HG03095 (cell line): Measurements from ENCODE around the gene CREG1.
A peak's percentile ranks its signal among the peaks of the same experiment; 100 is the strongest.
"Not testable (repeated sequence)": the region's sequence is repeated elsewhere in the genome, so short reads cannot be mapped to it uniquely, and the experiment has no call there.

Source experiments
- ATAC-seq: cut with Tn5 transposase; IDR thresholded peaks from one replicate; pipeline ENCODE4 v1.9.1; 2021; ENCODE audit warnings: moderate library complexity; ENCODE audit not compliant: unreplicated experiment

Gene CREG1

GRCh38 chr1:167564612-167565270 lies 11.2 kb upstream of the CREG1 start:
- ATAC-seq: no peak

DNA sequence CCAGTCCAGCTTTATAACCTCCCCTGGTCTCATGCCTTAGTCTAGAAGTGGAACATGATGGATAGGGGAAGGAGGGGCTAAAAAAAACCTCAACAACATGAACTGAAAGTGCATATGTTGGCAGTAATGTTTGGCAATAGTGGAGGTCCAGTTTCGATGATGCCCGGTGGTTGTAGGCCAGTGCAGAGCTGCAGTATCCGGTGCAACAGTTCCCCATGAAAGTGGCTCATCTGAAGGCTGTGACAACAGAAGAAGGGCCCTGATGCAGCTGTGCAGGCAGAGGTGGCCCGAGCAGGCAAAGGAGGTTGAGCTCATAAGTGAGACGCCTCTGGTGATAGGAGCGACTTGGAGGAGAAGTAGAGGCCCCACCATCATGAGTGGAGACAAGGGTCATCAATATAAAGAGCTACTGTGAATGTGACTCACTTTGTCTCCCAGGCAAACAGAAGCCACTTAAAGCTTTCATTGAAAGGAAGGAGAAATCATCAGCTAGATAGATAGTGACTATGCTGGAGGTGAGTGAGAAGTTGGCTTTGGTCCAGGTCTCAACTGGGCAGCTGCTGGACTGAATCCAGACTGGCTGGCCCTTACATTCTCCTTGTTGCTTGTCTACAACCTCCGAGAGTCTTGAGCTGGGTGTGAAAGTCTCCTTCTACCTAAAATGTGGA lies 10.2 kb upstream of the CREG1 start:
- no peak for ATAC-seq

GRCh38 chr1:167562702-167563101 lies 9.1 kb upstream of the CREG1 start:
- no peak for ATAC-seq

DNA sequence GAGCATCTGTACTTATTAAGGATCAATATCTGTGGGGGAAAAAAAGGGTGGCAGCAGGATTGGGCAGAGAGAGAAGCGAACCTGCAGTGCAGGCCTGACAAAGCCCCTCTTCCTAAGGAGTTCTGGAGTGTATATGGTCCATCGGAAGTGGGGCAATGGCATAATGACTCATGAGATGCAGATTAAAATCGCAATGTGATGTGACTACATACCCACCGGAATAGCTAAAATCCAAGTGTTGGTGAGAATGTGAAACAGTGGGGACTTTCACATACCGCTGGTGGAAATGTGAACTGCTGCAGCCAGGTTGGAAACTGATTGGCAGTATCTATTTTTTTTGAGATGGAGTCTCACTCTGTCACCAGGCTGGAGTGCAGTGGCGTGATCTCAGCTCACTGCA lies 8.2 kb upstream of the CREG1 start:
- ATAC-seq: no peak

DNA sequence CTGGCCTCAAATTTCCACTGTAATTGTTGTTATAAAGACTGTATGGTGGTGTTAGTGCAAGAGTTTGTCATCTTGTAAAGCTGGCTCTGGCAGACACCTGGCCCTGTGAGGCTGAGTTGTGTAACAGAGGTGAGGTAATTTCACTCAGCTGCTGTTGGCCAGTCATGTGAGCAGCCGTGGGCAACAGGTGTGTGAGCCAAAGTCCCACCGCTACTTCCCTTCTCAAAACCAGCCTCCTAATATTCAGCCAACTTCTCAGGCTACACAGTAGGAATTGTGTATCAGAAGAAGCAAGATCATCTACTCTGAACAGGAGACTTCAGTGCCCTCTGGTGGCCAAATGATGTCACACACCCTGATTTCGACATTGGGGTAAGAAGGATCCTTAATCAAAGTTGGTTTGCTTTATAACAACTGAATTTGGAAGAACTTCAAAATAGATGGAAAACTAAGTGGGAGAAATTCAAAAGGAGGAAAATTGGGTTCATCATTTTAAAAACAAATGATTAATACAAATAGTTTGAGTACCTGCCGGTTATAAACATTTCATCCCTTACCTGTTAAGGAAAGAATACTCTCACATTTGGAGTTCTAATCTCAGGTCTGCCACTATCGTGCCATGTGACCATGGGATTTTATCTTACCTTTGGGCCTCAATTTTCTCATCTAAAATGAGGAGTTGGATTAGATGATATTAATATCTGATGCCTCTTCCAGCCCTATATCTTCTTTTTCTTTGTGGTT lies 2.6 kb upstream of the CREG1 start:
- no peak for ATAC-seq

DNA sequence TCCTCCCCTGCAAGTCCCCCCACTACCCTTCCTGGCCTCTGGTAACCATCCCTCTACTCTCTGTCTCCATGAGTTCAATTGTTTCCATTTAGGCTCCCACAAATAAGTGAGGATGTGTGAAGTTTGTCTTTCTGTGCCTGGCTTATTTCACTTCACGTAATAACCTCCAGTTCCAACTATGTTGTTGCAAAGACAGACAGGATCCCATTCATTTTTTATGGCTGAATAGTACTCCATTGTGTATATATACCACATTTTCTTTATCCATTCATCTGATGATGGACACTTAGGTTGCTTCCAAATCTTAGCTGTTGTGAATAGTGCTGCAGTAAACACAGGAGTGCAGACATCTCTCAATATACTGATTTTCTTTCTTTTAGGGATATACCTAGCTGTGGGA lies 1.5 kb upstream of the CREG1 start:
- not testable (repeated sequence) for ATAC-seq

DNA sequence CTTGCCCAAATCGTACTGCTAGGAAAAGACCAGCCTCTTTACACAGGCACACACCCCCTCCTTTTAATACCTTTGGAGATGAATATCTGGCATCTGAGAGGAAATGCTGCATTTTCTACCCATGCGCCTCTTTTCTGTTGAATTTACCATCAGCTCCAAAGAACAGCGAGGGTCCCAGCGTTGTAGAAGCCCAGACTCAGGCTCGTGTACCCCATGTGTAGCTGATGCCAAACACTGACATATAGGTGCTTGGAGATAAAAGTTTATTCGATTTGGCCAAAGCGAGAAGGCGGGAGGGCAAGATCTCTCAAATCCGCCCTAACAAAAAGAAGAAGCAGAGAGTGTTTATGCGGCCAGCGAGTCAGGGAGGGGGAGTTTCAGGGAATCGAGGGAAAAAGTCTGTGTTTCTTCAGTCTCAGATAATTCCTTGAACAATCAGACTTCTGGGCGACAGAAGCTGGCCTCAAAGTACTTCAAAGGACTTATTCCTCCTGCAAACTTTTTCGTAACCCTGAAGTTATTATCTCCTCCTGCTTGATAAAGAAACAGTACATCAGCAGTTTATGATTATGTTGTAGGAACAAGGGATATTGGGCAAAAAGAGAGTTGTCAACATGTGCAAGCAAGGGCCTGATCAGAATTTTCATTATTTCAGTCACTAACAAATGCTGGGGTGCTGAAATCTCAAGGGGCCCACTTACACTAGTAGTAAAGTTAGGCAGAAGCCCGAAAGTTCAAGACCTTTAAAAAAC lies 642 bp upstream of the CREG1 start:
- ATAC-seq: peak; percentile 15

GRCh38 chr1:167551362-167551761 lies 2.2 kb downstream of the CREG1 start:
- no peak for ATAC-seq

DNA sequence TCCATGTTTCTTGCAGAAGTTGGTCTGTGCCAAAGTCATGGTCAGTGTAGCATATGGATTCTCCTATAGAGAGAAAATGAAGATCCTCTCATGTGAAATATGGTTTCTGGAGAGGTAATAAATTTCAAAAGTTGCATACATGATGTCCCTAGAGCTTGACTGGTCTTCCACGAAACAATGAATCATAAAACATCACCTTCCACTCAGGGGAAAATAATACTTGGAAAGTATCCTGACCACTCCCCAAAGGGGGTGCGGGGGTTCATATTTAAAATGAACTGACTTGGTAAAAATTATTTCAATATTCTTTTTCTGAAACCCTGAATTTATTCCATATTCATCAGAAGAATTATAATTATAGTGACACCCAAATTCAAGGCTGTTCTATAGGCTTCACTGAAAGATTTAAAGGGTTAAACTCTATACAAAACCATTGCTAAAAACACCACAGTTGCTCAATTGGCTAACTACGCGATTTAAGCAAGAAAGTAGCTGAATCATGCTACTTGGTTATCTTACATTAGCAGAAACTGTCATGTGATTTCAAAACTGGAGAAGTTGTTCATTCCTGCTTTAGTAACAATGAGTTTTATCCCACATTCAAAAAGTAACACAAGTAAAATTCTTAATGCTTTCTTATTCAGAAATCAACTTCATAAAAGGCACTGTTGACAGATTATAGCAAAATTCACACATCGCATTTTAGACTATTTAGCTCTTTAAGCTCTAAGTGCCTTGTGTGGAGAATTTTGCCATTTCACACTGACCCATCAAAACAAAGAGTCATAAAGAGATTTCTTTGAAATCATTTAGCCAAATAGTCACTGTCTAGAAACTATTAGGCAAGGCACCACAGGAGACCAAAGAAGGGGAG lies 5.3 kb downstream of the CREG1 start:
- no peak for ATAC-seq

DNA sequence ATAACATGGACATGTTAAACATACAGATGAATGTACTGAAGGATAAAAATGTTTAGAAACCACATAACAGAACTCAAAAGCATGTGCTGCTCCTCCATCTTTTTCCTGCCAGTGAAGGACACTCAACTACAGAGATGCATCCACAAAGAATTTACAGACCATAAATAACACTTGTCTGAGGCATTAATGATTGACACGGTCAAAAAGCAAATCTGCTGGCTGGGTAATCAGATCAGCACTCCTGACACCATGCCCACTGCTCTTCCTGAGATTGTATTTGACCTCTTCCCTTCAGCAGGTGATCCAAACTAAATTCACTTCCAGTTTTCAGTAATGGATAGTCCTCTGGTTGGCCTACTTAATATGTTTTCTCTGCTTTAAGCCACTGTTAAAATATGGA lies 6.6 kb downstream of the CREG1 start:
- no peak for ATAC-seq

- ATAC-seq: no peak
These were observed 8.2 kb downstream of the CREG1 start for GRCh38 chr1:167545349-167545748.

- no peak for ATAC-seq
These were observed 9.0 kb downstream of the CREG1 start for GRCh38 chr1:167544447-167545093.

GRCh38 chr1:167543199-167543990 lies 10.2 kb downstream of the CREG1 start:
- ATAC-seq: no peak

DNA sequence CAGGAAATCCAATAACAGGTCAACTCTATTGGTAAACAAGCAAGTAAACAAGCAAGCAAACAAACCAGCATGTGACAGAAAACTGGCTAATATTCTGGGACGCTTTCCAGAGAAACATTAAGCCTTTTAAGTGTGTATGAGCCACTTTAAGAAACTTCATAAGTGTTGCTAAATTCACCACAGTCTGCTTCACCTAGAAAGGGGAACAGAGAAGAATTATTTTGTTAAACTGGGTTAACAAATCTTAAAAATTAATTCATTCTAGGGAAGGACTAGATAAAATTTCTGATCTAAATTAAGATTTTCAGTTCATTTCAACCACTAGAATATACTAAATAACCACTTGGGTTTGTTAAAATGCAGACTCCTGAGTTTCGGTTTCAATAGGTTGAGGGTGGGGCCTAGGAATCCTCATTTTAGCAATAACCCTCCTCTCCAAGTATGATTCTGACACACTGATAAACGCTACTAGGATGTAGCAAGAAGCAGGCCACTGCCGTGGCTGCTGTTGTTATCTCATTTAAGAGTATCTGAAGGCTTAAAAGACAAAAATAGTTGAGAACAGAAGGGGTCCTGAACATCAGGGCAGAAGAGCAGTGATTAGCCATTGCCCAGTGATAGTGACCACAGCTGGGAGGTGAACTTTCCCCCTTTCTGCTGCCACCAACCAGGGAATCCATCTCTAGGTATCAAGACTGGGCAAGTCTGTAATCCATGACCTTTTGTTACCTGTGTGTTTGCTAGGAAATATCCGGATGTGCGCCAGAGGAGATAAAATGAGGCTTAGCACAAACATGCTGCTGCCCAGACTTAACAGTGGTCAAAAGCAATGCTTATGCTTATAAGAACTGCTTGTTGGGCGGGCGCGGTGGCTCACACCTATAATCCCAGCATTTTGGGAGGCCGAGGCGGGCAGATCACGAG lies 11.2 kb downstream of the CREG1 start:
- no peak for ATAC-seq

GRCh38 chr1:167541610-167542009 lies 12.0 kb downstream of the CREG1 start:
- ATAC-seq: no peak

DNA sequence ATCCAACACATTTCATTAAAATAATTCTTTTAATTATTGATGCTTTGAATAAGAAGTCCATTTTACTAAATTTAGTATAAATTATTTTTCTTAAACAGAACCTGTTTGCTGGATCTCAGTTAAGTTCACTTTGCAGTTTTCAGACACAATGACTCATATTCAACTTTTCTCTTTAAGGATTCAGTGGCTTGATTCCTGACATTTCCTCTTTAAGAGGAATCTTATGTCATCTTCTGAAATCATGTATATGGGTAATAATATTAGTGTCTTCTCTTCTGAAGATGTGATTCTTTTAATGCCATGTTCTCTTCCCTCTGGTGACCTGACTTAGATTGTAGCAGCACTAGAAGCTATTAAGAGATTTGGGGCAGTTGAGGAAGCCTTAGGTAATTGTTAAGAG lies 12.6 kb downstream of the CREG1 start:
- no peak for ATAC-seq

DNA sequence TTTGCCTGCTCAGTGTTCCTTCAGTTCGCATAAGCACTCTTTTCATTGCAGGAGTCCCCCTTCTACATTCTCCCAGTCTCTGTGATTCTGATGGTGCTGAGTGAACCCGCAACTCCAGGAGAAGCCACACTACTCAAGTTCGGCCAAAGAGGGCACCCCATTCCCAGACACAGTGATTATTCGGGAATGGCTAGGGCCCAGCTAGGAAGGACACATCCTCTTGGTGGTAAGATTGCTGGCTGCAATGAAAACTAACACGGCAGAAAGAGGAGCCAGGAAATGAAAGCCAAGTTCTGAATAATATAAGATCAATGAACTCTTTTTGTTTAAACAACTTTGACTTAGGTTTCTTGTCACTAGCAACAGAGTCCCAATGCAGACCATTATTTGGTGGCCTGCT lies 14.9 kb downstream of the CREG1 start:
- no peak for ATAC-seq

DNA sequence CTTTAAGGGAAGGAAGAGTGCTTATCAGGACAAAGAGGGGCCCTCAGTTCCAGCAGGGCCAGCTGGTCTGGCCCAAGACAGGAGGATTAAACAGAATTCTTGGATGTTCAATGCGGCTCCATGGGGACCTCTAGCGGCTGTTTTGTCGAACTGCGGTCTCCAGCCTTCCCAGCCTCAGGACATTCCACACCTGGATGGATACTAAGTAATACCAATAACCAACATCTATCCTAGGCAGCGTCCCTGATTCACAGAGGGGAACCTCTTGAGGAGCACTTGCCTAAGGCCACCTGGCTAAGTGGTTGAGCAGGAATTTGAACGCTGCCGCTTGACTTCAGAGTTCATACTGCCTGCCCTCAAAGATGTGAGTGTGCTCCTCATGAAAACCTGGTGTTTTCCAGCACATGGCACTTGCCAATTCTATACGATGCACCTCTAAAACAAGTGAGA lies 19.7 kb downstream of the CREG1 start:
- no peak for ATAC-seq
